Measurements from ENCODE around the gene POM121.
"Not testable (repeated sequence)": the region's sequence is repeated elsewhere in the genome, so short reads cannot be mapped to it uniquely, and the experiment has no call there.

The POM121 gene

GRCh38 chr7:72997887-72998468 lies 73.1 kb downstream of the POM121 start:
- not testable (repeated sequence) for DNase-seq (ENCODE audit: low read depth)

Measured in CMK (cell line).